ENCODE measurements around the gene ZFR2. TPM values are rescaled to one million over a fixed set of nuclear protein-coding genes. Genes with fewer than 3 reads are reported as not detected.

ZFR2 gene
- total RNA-seq, 1 donor from 2014 or later: not detected

DNA sequence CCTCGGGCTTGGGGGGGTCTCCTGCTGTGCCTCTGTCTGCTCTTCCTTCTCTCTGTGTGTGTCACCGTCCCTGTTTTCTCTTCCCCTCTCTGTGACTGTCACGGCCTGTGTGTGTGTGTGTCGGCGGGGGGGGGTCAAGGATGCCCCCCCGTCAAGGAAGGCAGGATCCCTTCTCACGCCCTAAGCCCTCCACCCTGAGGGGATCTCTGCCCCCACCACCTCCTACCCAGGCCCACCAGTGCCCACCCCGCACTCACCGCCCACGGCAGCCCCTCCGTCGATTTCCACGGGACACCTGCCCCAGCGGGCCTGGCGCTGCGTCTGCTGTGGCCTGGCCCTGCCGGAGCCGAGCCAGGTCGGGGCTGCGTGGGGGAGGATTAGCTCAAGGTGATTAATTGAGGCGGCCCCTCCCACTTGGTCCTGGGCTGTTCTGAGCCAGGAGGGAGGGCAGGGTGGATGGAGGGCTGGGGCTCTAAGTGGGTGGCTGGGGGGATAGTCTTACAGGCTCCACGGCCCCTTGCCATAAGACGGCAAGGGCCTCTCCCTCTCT, 96.9 kb downstream of the ZFR2 start, which contains the start of gene RAX2:
Gene RAX2, minus strand, starts transcription at position 323 of the 550 bp plus-strand sequence. CDS start 486 bp downstream, outside the sequence.
- H3K4me1 Mint-ChIP-seq (ENCODE audit: unreplicated experiment): no peaks in the 10 kb centered on the region
- H3K36me3 Mint-ChIP-seq (ENCODE audit: unreplicated experiment): peaks cover 3% of the 10 kb centered on the region
- H3K27me3 Mint-ChIP-seq (ENCODE audit: unreplicated experiment): no peaks in the 10 kb centered on the region
- no peak within 1 kb of the TSS for H3K27ac Mint-ChIP-seq (ENCODE audit: unreplicated experiment)
- no peak for DNase-seq (ENCODE audit: extremely low spot score, unreplicated experiment)
- no peaks in the 10 kb centered on the region for H3K9me3 Mint-ChIP-seq (ENCODE audit: unreplicated experiment)
- TF ChIP-seq, protein P1, sequence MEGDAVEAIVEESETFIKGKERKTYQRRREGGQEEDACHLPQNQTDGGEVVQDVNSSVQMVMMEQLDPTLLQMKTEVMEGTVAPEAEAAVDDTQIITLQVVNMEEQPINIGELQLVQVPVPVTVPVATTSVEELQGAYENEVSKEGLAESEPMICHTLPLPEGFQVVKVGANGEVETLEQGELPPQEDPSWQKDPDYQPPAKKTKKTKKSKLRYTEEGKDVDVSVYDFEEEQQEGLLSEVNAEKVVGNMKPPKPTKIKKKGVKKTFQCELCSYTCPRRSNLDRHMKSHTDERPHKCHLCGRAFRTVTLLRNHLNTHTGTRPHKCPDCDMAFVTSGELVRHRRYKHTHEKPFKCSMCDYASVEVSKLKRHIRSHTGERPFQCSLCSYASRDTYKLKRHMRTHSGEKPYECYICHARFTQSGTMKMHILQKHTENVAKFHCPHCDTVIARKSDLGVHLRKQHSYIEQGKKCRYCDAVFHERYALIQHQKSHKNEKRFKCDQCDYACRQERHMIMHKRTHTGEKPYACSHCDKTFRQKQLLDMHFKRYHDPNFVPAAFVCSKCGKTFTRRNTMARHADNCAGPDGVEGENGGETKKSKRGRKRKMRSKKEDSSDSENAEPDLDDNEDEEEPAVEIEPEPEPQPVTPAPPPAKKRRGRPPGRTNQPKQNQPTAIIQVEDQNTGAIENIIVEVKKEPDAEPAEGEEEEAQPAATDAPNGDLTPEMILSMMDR (IDR thresholded peaks at IDR 0.05): no peak
- no peak within 1 kb of the TSS for H3K4me3 Mint-ChIP-seq (ENCODE audit: unreplicated experiment)

DNA sequence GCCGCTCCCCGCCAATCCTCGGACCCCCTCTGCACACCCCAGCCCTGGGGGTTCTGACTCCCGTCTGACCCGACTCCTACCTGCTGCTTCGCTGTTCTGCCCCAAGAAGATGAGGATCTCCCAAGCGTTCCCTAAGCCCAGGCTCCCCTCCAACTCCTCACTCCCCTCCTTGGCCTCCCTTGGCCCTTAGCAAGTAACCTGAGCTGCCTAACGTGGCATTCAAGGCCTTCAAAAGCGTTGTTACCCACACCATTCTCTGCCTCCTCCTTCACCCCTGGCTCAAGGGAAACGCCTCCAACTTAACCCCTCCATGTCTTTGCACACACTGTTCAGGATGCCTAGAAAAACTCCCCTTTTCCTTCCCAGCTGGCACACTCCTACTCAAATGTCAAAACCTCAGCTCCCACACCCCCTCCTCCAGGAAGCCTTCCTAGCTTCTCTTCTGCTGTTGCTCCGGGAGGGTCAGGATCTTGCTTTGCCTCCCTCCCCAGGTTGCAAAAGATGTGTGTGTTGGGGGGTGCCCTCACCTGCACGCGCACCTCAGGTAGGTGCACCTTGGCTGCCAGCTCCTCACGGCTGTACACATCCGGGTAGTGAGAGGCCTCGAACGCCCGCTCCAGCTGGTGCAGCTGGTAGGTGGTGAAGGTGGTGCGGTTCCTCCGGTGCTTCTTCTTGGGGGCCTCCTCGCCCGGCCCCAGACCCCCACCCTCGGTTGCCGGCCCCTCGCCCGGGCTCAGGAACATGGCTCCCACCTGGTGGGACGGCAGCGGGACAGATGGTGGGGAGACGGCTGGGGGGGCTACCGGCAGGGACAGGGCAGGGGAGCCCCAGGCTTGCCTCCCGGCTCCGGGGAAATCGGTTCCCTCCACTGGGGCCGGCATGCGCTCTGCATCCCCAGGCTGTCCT, 97.6 kb downstream of the ZFR2 start:
- Mint-ChIP-seq H3K9me3 (ENCODE audit: unreplicated experiment) (no peaks in the 10 kb centered on the region), H3K27ac (ENCODE audit: unreplicated experiment) (no peak overlapping the region), H3K4me1 (ENCODE audit: unreplicated experiment) (no peaks in the 10 kb centered on the region), H3K36me3 (ENCODE audit: unreplicated experiment) (peaks cover 9% of the 10 kb centered on the region), H3K27me3 (ENCODE audit: unreplicated experiment) (no peaks in the 10 kb centered on the region), H3K4me3 (ENCODE audit: unreplicated experiment) (no peak overlapping the region)
- no peak for DNase-seq (ENCODE audit: extremely low spot score, unreplicated experiment)
- TF ChIP-seq, protein P1 (IDR thresholded peaks at IDR 0.05): no peak

DNA sequence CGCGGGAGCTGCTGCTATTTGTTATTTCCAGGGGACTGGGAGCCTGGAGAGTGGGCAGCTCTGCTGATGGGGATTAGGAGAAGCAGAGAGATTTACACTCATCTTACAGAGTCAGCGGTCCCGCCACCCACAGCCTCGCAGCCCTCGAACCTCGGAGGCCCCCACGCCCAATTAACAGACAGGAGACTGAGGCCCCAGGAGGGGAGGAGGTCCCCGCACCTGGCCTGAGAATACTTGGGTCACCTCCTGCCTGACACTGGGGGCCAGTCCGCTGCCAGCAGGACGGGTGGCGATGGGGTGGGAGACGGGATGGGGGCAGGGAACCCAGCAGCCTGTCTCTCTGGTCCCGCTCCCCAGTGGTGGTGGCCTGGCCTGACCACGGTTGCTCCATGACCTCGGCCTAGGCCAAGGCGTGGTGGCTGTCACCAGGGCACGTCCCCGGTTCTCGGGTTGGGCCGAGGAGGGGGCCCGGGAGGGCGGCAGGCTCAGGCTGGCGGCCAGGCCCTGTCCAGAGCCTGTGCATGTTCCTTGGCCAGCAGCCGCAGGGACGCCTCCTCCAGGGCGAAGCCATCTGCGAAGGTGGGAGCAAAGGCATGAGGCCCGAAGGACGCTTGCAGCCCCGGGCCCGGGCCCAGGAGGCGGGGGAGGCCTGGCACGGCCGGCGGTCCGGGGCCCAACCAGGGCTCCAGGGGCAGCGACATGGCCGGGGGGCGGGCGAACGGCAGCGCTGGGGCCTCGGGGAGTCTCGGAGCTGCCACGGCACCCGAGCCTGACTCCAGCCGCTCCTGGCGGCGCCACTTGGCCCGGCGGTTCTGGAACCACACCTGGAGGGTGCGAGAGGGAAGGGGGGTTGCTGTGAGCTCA, 98.5 kb downstream of the ZFR2 start:
- Mint-ChIP-seq H3K4me1 (ENCODE audit: unreplicated experiment) (no peaks in the 10 kb centered on the region), H3K36me3 (ENCODE audit: unreplicated experiment) (peaks cover 10% of the 10 kb centered on the region), H3K4me3 (ENCODE audit: unreplicated experiment) (no peak overlapping the region), H3K27me3 (ENCODE audit: unreplicated experiment) (no peaks in the 10 kb centered on the region), H3K9me3 (ENCODE audit: unreplicated experiment) (no peaks in the 10 kb centered on the region), H3K27ac (ENCODE audit: unreplicated experiment) (no peak overlapping the region)
- TF ChIP-seq, protein P1 (IDR thresholded peaks at IDR 0.05): no peak
- DNase-seq (ENCODE audit: extremely low spot score, unreplicated experiment): no peak

DNA sequence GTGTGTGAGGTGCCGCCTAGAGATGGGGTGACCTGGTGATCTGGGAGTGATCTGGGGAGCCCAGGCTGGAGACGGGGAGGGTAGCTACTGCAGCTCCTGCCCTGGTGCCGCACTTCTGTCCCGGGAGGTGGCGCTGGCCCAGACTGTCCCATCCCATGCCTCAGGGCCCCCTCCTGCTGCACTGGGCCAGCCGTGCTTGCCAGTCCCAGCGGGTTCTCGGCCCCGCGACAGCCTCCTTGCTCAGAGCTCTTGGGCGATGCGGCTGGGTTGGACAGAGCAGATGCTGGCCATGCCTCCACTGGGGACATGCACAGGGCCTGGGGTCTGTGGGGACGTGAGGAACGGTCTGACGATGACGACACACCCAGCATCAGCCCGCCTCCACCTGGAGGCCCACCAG, 99.3 kb downstream of the ZFR2 start:
- H3K27me3 Mint-ChIP-seq (ENCODE audit: unreplicated experiment): no peaks in the 10 kb centered on the region
- no peak overlapping the region for H3K4me3 Mint-ChIP-seq (ENCODE audit: unreplicated experiment)
- TF ChIP-seq, protein P1 (IDR thresholded peaks at IDR 0.05): no peak
- H3K36me3 Mint-ChIP-seq (ENCODE audit: unreplicated experiment): peaks cover 10% of the 10 kb centered on the region
- no peak overlapping the region for H3K27ac Mint-ChIP-seq (ENCODE audit: unreplicated experiment)
- no peaks in the 10 kb centered on the region for H3K9me3 Mint-ChIP-seq (ENCODE audit: unreplicated experiment)
- DNase-seq (ENCODE audit: extremely low spot score, unreplicated experiment): no peak
- H3K4me1 Mint-ChIP-seq (ENCODE audit: unreplicated experiment): no peaks in the 10 kb centered on the region

Measured in osteocyte (in vitro differentiated cells).